ENCODE data around the gene C16orf90.

DNA sequence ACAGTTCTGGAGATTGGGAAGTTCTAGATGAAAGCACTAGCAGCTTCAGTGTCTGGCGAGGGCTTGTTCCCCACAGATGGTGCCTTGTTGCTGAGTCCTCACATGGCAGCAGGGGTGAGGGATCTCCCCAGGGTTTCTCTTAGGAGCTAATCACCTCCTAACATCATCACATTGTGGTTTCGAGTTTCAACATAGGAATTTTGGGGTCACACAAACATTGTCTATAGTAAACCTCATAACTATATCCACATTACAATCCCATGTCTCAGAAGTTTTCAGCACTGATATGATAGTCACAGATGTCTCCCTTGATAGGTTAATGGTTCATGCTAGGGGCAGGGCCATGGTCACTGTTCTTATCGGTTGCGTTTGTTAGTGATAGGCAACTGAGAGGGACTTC, 19.3 kb upstream of the C16orf90 start:
- TF ChIP-seq, protein P1, sequence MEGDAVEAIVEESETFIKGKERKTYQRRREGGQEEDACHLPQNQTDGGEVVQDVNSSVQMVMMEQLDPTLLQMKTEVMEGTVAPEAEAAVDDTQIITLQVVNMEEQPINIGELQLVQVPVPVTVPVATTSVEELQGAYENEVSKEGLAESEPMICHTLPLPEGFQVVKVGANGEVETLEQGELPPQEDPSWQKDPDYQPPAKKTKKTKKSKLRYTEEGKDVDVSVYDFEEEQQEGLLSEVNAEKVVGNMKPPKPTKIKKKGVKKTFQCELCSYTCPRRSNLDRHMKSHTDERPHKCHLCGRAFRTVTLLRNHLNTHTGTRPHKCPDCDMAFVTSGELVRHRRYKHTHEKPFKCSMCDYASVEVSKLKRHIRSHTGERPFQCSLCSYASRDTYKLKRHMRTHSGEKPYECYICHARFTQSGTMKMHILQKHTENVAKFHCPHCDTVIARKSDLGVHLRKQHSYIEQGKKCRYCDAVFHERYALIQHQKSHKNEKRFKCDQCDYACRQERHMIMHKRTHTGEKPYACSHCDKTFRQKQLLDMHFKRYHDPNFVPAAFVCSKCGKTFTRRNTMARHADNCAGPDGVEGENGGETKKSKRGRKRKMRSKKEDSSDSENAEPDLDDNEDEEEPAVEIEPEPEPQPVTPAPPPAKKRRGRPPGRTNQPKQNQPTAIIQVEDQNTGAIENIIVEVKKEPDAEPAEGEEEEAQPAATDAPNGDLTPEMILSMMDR (IDR thresholded peaks at IDR 0.05) = no peak
- no peak for TF ChIP-seq POLR2A (IDR thresholded peaks at IDR 0.05)
